IMR-90 (cell line): ENCODE data around the gene C1QTNF12. TPM values are rescaled to one million over a fixed set of nuclear protein-coding genes. Genes with fewer than 3 reads are reported as not detected.

Experiments used
- ATAC-seq: fragments of 200-7000 bp; cut with Tn5 transposase; 2 replicates; pipeline ENCODE4 v1.9.1; 2020; ENCODE audit warnings: low read depth, mild to moderate bottlenecking, moderate library complexity
- BruUV-seq: library from RNA; stranded (reverse); fragments of 400-500 nt; replicated peaks from 2 replicates; lab custom pipeline; 2021; lab: Mats Ljungman, UMichigan
- CTCF ChIA-PET: fragments of 300-600 bp; formaldehyde crosslinking; extraction: SDS; loops from one replicate; lab custom pipeline; 2021; ENCODE audit warnings: antibody characterized with exemption; lab: Yijun Ruan, JAX
- POLR2A ChIA-PET: fragments of 300-600 bp; sonication (Branson Sonifier 250); formaldehyde crosslinking; loops from one replicate; lab custom pipeline; 2022; ENCODE audit warnings: antibody characterized with exemption; ENCODE audit not compliant: unreplicated experiment; lab: Charles Lee
- DNase-seq: peaks from one replicate; pipeline ENCODE4 v3.0.0; 2013
- H2AFZ ChIP-seq: replicated peaks from 2 replicates; pipeline ENCODE3; 2013; ENCODE audit warnings: low read length, mild to moderate bottlenecking; ENCODE audit not compliant: poor library complexity
- H2AK5ac ChIP-seq: 2 replicates; pipeline ENCODE4 v1.6.1; 2013; ENCODE audit warnings: low read depth, low read length, inconsistent platforms
- H2AK9ac ChIP-seq: replicated peaks from 2 replicates; pipeline ENCODE3; 2013; ENCODE audit warnings: mild to moderate bottlenecking, low read depth, low read length, moderate library complexity; ENCODE audit not compliant: poor library complexity
- H2BK120ac ChIP-seq: 2 replicates; pipeline ENCODE4 v1.6.1; 2013; ENCODE audit warnings: low read depth, low read length, inconsistent platforms
- H2BK15ac ChIP-seq: 3 replicates; pipeline ENCODE4 v1.6.1; 2013; ENCODE audit warnings: low read depth, low read length, inconsistent platforms
- H2BK20ac ChIP-seq: 2 replicates; pipeline ENCODE4 v1.6.1; 2013; ENCODE audit warnings: low read depth, mild to moderate bottlenecking, inconsistent platforms, low read length, moderate library complexity
- H2BK5ac ChIP-seq: 2 replicates; pipeline ENCODE4 v1.6.1; 2013; ENCODE audit warnings: mild to moderate bottlenecking, low read depth, low read length, inconsistent platforms; ENCODE audit not compliant: poor library complexity, severe bottlenecking
- H3K14ac ChIP-seq: replicated peaks from 2 replicates; pipeline ENCODE4 v1.6.1; 2013; ENCODE audit warnings: low read depth, low read length, inconsistent platforms
- H3K18ac ChIP-seq: 2 replicates; pipeline ENCODE4 v1.6.1; 2013; ENCODE audit warnings: low read depth, low read length, control low read depth
- H3K23ac ChIP-seq: 2 replicates; pipeline ENCODE4 v1.6.1; 2013; ENCODE audit warnings: low read depth, low read length, inconsistent platforms
- H3K27ac ChIP-seq: 2 replicates; pipeline ENCODE4 v1.5.1; 2013; ENCODE audit warnings: mild to moderate bottlenecking, control low read depth, low read length; ENCODE audit not compliant: insufficient read depth
- H3K27me3 ChIP-seq: 2 replicates; pipeline ENCODE4 v1.6.1; 2013; ENCODE audit warnings: low read length; ENCODE audit not compliant: control insufficient read depth, insufficient read depth
- H3K36me3 ChIP-seq: 2 replicates; pipeline ENCODE4 v1.6.1; 2013; ENCODE audit warnings: low read length, mixed read lengths; ENCODE audit not compliant: control insufficient read depth, insufficient read depth
- H3K4ac ChIP-seq: 2 replicates; pipeline ENCODE4 v1.6.1; 2013; ENCODE audit warnings: low read depth, low read length, inconsistent platforms
- H3K4me1 ChIP-seq: 2 replicates; pipeline ENCODE4 v1.6.1; 2013; ENCODE audit warnings: low read length, mixed read lengths; ENCODE audit not compliant: control insufficient read depth, insufficient read depth
- H3K4me2 ChIP-seq: 2 replicates; pipeline ENCODE4 v1.6.1; 2013; ENCODE audit warnings: low read depth, mild to moderate bottlenecking, control low read depth, low read length, moderate library complexity
- H3K4me3 ChIP-seq: 2 replicates; pipeline ENCODE4 v1.5.1; 2013; ENCODE audit warnings: low read depth, mild to moderate bottlenecking, control low read depth, low read length, moderate library complexity; ENCODE audit not compliant: insufficient read depth
- H3K56ac ChIP-seq: 2 replicates; pipeline ENCODE4 v1.6.1; 2013; ENCODE audit warnings: low read length, inconsistent platforms; ENCODE audit not compliant: insufficient read depth; ENCODE audit errors: extremely low read depth
- H3K79me1 ChIP-seq, 2 experiments: 2 replicates each; pipeline ENCODE4 v1.6.1; 2013; ENCODE audit warnings: low read length in 2 of 2, inconsistent platforms in 1 of 2, low read depth in 1 of 2
- H3K9ac ChIP-seq: 2 replicates; pipeline ENCODE4 v1.6.1; 2013; ENCODE audit warnings: low read depth, low read length, control low read depth
- H3K9me1 ChIP-seq: 2 replicates; pipeline ENCODE4 v1.6.1; 2013; ENCODE audit warnings: low read length, inconsistent platforms; ENCODE audit not compliant: insufficient read depth
- H3K9me3 ChIP-seq: 2 replicates; pipeline ENCODE4 v1.6.1; 2013; ENCODE audit warnings: low read length; ENCODE audit not compliant: control insufficient read depth, insufficient read depth
- H4K20me1 ChIP-seq: 2 replicates; pipeline ENCODE4 v1.6.1; 2013; ENCODE audit warnings: low read length, inconsistent platforms; ENCODE audit not compliant: insufficient read depth
- H4K5ac ChIP-seq: 2 replicates; pipeline ENCODE4 v1.6.1; 2013; ENCODE audit warnings: mild to moderate bottlenecking, low read depth, low read length, control low read depth
- H4K8ac ChIP-seq, 2 experiments: 2 replicates each; pipeline ENCODE4 v1.6.1; 2013; ENCODE audit warnings: low read depth in 2 of 2, low read length in 2 of 2, control low read depth in 1 of 2, inconsistent platforms in 1 of 2
- H4K91ac ChIP-seq: 2 replicates; pipeline ENCODE4 v1.6.1; 2013; ENCODE audit warnings: low read depth, low read length, inconsistent platforms; ENCODE audit not compliant: insufficient read depth
- BHLHE40 ChIP-seq: fragments of 150-350 bp; IDR thresholded peaks from 2 replicates; pipeline ENCODE4 v1.6.1; 2016; ENCODE audit warnings: mild to moderate bottlenecking, low read depth, low read length
- CHD1 ChIP-seq: IDR thresholded peaks from 2 replicates; pipeline ENCODE4 v1.6.1; 2012; ENCODE audit warnings: low read depth, low read length, improper control_type of control experiment
- MXI1 ChIP-seq: IDR thresholded peaks from 2 replicates; pipeline ENCODE4 v1.6.1; 2012; ENCODE audit warnings: low read depth, mild to moderate bottlenecking, low read length, moderate library complexity, borderline replicate concordance
- NFE2L2 ChIP-seq: fragments of 150-350 bp; IDR thresholded peaks from 2 replicates; pipeline ENCODE4 v1.6.1; 2016; ENCODE audit warnings: low read depth, mild to moderate bottlenecking, low read length
- RAD21 ChIP-seq: IDR thresholded peaks from 2 replicates; pipeline ENCODE4 v1.6.1; 2012; ENCODE audit warnings: low read length, improper control_type of control experiment
- USF2 ChIP-seq: fragments of 150-350 bp; IDR thresholded peaks from 2 replicates; pipeline ENCODE4 v1.6.1; 2017; ENCODE audit warnings: mild to moderate bottlenecking, antibody characterized with exemption, low read length, low read depth
- WGBS, 2 experiments: methylation state at CpG; one replicate each; pipeline versions ENCODE4 v1.1.5 to v1.1.7; 2013; ENCODE audit warnings: missing lambda C conversion rate in 2 of 2; ENCODE audit not compliant: insufficient read length in 1 of 2; ENCODE audit errors: extremely low coverage in 2 of 2; 5-methylcytosine and 5-hydroxymethylcytosine counted together
- dilution Hi-C: fragments of 300-500 bp; cut with HindIII; formaldehyde crosslinking; loops from one replicate; pipeline ENCODE4 v1.14.3; 2018; ENCODE audit warnings: low sequenced_read_pairs; ENCODE audit not compliant: unreplicated experiment
- in situ Hi-C: fragments of 300-500 bp; cut with MboI; formaldehyde crosslinking; loops from 3 replicates; pipeline ENCODE4 v1.14.3; 2019; ENCODE audit warnings: low sequenced_read_pairs, inconsistent platforms, mixed read lengths
- intact Hi-C: fragments of 100-400 bp; cut with micrococcal nuclease; formaldehyde crosslinking; loops from 2 replicates; pipeline ENCODE4 v1.10.0; 2022
- polyA plus RNA-seq, 3 experiments: library from polyadenylated mRNA; depleted of rRNA; stranded (reverse); fragments of >200 nt; gene quantifications; 2 replicates each; pipeline ENCODE4 v1.2.3, GENCODE V29; 2012; ENCODE audit warnings: low replicate concordance in 1 of 3
- total RNA-seq: library from RNA; depleted of rRNA; stranded (reverse); fragments of >200 nt; gene quantifications from 2 replicates; pipeline ENCODE4 v1.2.3, GENCODE V29; 2012

The C1QTNF12 gene
- total and polyA plus RNA-seq, 2 of the 4 experiments (the other 2 are of a cell fraction), result 0.36 to 1.1 TPM

GRCh38 chr1:1232796-1233566 is 13.5 kb downstream of the C1QTNF12 start (continued):
- no peak for TF ChIP-seq BHLHE40
- no peak for TF ChIP-seq RAD21

- dilution Hi-C loops, result no loop called here
Observed at GRCh38 chr1:1232208-1232795, 14.2 kb downstream of the C1QTNF12 start, which contains the start of gene B3GALT6. Gene B3GALT6, plus strand, starts transcription at chr1:1232237. Its CDS starts 42 bp downstream, at chr1:1232279.

More at GRCh38 chr1:1232208-1232795, 14.2 kb downstream of the C1QTNF12 start, which contains the start of gene B3GALT6:
- 19% methylated on average over 41 of the region's 100 CpGs; no CpG with 5 or more reads in 1 of the 2 experiments for WGBS, 2 experiments
- Histone ChIP-seq H2BK120ac (peak within 1 kb of the TSS; percentile 64), H2BK15ac (no peak within 1 kb of the TSS; the same call in 1 of the 3 replicates), H3K36me3 (peaks cover 18% of the 10 kb centered on the region), H3K4me2 (peak within 1 kb of the TSS; percentile 86), H4K8ac (peak within 1 kb of the TSS; percentile 96 to 100), H4K91ac (peak within 1 kb of the TSS; percentile 79), H3K27me3 (no peaks in the 10 kb centered on the region), H3K27ac (peak within 1 kb of the TSS; percentile 81), H3K4ac (peak within 1 kb of the TSS; percentile 86), H2AK9ac (peak within 1 kb of the TSS; percentile 96), H3K23ac (peak within 1 kb of the TSS; percentile 89), H2AK5ac (peak within 1 kb of the TSS; percentile 99), H3K79me1 (peaks cover 12 to 68% of the 10 kb centered on the region in 2 experiments; a peak in 3 of 4 replicates), H3K14ac (peak within 1 kb of the TSS; percentile 94), H2BK5ac (peak within 1 kb of the TSS; percentile 75), H3K9me1 (peaks cover 6% of the 10 kb centered on the region), H4K5ac (peak within 1 kb of the TSS; percentile 91), H3K18ac (peak within 1 kb of the TSS; percentile 3; the same call in 1 of the 2 replicates), H3K56ac (peak within 1 kb of the TSS; percentile 94), H3K9ac (peak within 1 kb of the TSS; percentile 91), H2AFZ (peak within 1 kb of the TSS; percentile 98), H3K9me3 (peaks cover 3% of the 10 kb centered on the region), H3K4me3 (peak within 1 kb of the TSS; percentile 84), H4K20me1 (peaks cover 24% of the 10 kb centered on the region), H2BK20ac (no peak within 1 kb of the TSS), H3K4me1 (peaks cover 18% of the 10 kb centered on the region)
- TF ChIP-seq USF2 (peak; percentile 53; the same call in 1 of the 2 replicates), NFE2L2 (no peak), BHLHE40 (0 out of 2 replicates have a peak, but pooled peaks have one; percentile 15), MXI1 (peak; percentile 67; the same call in 1 of the 2 replicates), CHD1 (no peak)
- intact Hi-C loops (loop anchor here (5.0 kb wide), 1 partner anchor 250 kb away; the partner anchor contains the start of gene PERM1), in situ Hi-C loops (no loop called here)
- BruUV-seq, result no TSS peak
- DNase-seq, result peak; percentile 12
- ChIA-PET POLR2A (no interaction called here), CTCF (interaction anchor here (2.3 kb wide), 1 partner anchor 110 kb away, joined by 11 read pairs; no protein-coding TSS in a partner anchor)
- ATAC-seq, result peak; percentile 19; the same call in 1 of the 2 replicates
